ENCODE measurements around the gene CMTM8.

CMTM8 gene

DNA sequence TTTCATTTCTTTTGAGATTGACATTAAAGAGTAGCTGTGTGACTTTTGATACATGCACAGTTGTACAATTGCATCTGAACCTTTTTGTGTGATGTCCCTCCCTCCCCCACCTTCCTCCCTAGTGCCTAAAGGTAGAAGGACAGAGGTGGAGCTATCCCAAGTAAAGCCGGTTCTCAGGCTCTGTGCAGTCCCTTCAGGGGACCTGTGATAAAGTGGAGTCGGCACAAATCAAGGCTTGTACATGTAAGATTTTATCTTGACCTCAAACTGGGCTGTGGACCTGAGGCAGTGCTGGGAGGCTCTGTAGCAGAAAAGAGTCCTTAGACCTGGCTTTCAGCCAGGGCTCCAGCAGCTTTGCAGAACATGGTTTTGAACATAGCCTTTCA lies 97.6 kb downstream of the CMTM8 start:
- DNase-seq (ENCODE audit: low read depth) = no peak

GRCh38 chr3:32337505-32337904 lies 99.0 kb downstream of the CMTM8 start:
- DNase-seq (ENCODE audit: low read depth) = no peak

DNA sequence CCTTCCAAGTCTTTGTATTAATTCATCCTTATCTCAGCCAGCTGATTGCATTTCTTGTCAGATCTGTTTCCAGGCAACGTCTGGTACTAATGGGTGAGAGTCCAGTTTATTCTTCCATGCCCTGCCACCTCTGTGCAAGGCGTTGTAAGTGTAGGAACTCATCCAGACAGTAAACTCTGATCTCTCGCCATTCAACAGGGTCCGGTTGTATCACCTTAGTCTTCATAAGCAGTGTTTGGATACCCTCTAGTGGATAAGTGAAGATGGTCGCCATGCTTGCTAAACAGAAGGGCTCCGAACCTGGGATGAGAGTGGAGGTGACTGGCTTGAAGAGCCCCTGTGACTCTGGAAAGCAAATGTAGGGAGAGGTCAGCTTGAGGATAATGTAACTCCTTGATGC lies 101.6 kb downstream of the CMTM8 start:
- DNase-seq (ENCODE audit: low read depth) = no peak

DNA sequence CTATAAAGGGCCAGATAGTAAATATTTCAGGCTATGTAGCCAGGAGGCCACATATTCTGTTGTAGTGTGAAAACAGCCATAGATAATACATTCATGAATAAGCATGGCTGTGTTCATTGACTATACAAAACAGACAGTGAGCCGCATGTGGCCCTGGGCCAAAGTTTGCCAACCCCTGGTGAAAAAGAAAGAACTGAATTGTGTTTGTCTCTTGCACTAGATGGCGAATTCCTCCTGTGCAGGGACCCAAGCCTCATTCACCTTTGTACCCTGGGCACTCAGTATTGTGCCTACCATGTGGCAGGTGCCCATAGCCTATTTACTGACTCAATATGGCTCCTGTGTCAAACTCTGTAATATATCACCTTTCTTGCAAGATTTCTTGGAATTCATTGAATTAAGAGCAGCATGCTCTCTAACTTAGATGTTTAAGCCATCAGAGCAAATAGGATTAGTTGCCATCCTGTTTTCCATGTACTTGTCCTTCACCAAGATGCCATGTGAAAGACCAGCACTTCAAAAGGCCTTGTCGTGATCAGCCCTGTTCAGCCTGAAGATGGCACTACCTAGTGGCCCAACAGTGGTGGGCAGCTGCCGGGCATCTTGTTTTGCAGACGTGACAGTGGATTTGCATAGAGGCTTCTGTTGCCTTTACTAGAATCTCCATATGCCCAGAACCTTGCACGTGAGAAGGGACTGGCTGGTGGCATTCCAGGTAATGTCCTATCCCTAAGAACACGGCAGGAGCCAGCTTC lies 102.3 kb downstream of the CMTM8 start:
- no peak for DNase-seq (ENCODE audit: low read depth)

DNA sequence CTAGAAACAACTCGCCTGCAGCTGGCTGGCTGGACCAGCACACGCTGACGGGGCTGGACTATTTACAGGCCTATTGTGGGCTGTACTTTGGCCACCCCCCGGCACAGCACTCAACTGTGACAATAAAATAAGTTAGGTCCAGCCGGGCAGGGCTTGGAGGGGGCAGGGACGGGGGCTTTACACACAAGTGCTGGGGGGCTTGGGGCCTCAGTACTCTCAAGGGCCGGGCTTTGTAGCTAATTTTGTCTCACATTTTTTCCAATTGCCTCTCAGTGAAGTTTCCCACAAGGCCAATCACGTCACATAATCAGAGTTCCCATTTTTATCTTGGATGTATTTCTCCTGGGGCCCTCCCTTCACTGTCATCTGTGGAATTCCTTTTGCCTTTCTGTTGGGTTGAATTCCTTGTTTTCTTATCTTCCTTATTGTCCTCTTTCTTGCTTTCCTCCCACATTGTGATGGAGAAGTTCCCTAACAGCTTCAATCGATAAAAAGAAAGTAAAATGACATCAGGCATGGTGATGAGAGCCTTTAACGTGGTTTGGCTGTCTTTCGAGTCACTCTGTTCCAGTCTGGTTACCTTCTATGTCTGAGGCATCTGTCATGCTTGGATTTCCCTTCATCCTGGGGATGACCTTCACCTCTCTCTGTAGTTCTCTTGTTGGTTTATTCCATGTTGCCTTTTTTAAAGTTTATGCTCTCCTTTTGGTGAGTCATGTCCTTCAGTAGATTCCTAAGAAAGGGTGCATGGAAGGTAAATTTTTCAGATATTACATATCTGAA lies 109.1 kb downstream of the CMTM8 start:
- no peak for DNase-seq (ENCODE audit: low read depth)

- no peak for DNase-seq (ENCODE audit: low read depth)
Measured at GRCh38 chr3:32349184-32349583, 110.7 kb downstream of the CMTM8 start.

DNA sequence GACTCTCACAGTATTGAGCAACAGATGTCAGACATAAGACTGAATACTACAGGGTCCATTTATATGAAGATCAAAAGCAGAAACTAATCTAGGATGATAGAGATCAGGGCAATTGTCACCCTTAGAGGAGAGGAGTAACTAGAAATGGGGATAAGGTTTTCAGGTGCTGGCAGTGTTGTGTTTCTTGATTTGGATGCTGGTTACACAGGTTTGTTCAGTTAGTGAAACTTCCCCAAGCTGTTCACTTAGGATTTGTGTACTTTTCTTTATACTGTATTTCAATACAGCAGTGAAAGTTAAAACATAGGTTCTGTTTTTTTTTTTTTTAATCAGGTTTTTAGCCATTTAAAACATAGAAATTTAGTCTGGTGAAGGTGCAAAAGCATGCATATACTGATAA lies 114.1 kb downstream of the CMTM8 start:
- no peak for DNase-seq (ENCODE audit: low read depth)

GRCh38 chr3:32353351-32353750 lies 114.9 kb downstream of the CMTM8 start:
- no peak for DNase-seq (ENCODE audit: low read depth)

DNA sequence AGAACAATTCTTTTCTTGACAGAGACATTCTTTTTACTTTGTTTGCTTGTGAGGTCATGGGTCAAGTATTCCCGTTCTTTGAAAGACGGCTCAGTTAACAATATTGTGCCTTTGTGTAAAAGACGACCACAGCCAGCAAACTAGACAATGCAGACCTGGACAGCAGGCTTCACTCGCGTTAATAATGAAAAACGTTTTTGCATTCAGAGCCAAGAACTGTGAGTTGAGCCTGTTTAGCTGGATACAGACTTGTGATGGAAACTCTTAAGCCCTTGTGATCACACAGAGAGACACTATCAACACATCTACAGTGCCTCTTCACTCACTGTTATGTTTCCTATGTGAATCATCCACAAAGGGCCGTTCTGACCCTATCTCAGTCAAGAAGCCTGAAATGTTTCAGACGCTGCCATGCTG lies 115.9 kb downstream of the CMTM8 start:
- DNase-seq (ENCODE audit: low read depth) = no peak

GRCh38 chr3:32355751-32356291 lies 117.3 kb downstream of the CMTM8 start:
- no peak for DNase-seq (ENCODE audit: low read depth)

GRCh38 chr3:32359766-32360492 lies 121.4 kb downstream of the CMTM8 start:
- no peak for DNase-seq (ENCODE audit: low read depth)

DNA sequence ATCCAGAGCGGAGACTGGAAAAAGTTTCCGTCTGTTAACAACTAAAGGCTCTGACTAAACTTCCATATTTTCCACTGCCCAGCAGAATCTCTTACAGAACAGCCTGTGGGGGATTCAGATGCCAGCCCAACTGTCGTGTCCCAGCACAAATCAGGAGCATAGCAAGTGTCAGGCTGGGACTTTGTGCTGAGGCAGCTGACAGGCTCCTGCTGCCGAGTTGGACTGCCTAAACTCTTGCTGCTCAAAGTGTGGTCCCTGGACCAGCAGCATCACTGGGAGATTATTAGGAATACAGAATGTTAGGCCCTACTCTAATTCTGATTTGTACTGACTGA lies 122.0 kb downstream of the CMTM8 start:
- DNase-seq (ENCODE audit: low read depth) = no peak

- DNase-seq (ENCODE audit: low read depth) = no peak
Measured at GRCh38 chr3:32366638-32367397, 128.3 kb downstream of the CMTM8 start.

DNA sequence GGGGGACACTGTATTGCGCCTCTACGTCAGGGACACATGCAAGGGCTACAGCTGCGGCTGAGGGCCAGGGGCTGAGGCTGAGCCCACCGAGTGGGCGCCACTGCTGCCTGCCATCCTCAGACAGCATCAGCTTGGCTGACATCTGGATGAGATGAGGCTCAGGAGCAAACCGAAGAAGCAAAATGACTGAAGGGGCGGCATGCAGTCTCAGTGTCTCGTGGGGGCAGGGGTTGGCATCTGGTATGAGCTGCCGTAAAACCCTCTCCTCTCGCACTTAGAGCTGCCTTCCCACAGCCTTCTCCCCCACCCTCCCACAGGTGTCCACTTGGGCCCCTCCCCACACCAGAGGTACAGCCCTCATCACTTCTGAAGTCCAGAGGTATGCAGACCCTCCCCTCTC lies 129.0 kb downstream of the CMTM8 start:
- no peak for DNase-seq (ENCODE audit: low read depth)

DNA sequence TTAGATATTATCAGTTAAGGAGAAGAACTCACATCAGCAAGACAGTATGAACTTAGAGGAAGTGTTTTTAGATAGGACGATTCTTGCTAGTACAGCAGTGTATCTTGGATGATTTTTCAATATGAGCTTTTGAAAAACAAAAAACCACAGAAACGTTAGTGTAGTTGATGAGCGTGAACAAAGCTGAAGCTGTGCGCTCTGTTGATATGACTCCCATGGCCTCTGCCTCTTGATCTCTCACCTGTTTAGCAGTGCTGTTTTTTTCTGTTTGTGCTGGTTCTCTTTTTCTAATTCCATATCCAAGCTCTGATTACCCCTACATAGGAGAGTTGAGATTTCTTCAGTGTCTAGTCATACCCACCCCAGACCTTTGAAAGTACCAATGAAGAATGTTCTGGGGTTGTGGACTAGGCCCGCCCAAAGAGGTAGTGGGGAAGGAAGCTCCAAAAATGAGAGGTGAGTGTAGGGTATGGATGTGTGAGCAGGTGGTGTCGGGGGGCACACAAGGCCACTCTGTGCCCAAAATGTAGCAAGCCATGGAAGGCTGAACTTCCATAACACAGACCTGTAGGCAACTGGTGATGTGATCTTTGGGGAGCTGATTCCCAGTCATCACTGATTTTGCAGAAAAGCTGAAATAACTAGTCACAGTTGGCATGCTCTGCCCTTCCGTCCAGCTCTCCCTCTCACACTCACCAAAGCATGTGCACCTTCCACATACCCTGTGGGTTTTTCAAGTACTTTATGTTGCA lies 133.2 kb downstream of the CMTM8 start:
- no peak for DNase-seq (ENCODE audit: low read depth)

- DNase-seq (ENCODE audit: low read depth) = no peak
Measured at GRCh38 chr3:32372213-32372490, 133.7 kb downstream of the CMTM8 start.

DNA sequence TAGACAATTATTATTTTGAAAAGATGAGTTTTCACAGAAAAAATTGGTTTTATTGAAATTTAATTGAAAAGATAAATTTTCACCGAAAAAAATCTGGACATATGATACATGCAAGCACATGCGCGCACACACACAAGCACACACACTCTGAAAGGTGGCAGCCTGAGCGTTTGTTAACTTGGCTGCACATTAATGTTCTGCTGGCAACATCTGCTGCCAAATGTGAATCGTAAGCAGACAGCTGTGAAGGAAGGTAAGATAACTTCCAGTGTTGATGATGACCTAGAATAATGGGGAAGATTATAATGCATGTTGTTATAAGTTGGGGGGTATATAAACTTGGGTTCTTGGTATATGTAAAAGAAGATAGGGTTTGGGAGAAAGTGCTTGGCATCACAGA lies 134.8 kb downstream of the CMTM8 start:
- no peak for DNase-seq (ENCODE audit: low read depth)

DNA sequence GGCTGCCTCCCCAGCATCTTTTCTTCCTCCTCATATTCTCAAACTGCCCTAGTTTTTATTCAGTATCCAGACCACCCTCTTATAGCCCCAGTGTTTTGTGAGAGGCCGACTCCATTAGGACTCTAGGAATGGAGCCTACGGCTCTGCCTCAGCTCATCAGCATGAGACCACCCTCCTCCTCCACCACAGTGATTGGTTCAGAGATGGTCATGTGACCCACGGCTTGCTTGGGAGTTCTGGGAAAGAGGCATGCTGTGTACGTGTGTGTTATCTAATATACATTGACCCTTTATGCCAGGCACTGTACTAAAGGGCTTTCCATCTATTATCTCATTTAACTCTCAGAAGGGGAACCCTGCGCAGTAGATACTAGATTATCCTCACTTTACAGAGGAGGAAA lies 135.4 kb downstream of the CMTM8 start:
- no peak for DNase-seq (ENCODE audit: low read depth)

DNA sequence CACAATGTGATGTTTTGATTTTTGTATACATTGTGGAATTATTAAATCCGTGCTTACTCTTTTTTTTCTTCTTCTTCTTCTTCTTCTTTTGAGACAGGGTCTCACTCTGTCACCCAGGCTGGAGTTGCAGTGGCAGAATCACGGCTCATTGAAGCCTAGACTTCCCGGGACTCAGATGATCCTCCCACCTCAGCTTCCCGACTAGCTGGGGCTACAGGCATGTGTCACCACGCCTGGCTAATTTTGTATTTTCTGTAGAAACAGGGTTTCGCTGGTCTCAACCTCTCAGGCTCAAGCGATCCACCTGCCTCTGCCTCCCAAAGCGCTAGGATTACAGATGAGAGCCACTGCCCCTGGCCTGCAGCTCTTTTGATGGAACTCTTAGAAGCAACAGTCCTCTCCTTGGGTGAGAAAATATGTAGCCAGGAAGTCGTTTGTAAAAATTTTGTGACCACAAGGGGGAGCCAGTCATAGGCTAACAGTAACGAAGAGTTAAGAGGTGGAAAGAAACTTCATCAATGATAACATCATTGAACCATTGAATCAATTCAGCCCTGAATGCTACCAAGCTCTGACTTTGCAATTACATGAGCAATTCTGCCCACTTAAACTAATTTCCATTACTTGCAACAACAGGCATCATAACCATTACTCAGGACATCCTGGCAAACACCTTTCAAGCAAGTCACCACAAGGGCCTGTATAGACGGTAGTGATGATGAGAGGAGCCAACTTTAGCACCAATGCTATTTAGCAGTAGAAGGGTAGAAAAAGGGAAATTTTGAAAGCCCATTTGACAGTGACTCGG lies 136.5 kb downstream of the CMTM8 start:
- DNase-seq (ENCODE audit: low read depth) = peak; percentile 64

DNA sequence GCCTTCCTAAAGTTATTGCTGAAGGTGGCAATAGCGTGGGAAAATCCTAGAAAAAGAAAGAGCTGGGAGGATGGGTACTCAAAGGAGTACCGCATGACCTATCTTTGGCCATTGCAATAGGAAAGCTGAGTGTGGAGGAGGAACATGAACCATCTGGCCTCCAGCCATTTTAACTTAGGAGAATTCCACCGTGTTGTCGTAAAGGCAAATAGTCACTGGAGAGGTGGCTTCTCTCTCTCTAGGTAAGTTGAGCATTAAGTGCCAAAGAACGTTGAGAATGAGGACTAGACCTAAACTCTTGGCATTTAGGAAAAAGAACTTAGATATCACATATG lies 137.1 kb downstream of the CMTM8 start:
- no peak for DNase-seq (ENCODE audit: low read depth)

- DNase-seq (ENCODE audit: low read depth) = no peak
Measured at GRCh38 chr3:32376115-32376514, 137.6 kb downstream of the CMTM8 start.
